T-cell (primary cell): ENCODE data around the gene MRPL28. TPM values are rescaled to one million over a fixed set of nuclear protein-coding genes. Genes with fewer than 3 reads are reported as not detected.

Experiments
- ATAC-seq, 4 experiments: fragments of 200-7000 bp in 3 of 4; fragments of 150-1000 bp in 1 of 4; cut with Tn5 transposase; replicated peaks in 1 of 4; 1 replicate in 3 of 4; 2 replicates in 1 of 4; pipeline ENCODE4 v1.10.0; 2021; ENCODE audit warnings: moderate library complexity in 3 of 4, mild to moderate bottlenecking in 2 of 4, moderate number of reproducible peaks in 1 of 4
- CTCF ChIA-PET, 2 donors: fragments of 300-600 bp; sonication (Branson Sonifier 250); formaldehyde crosslinking; loops; one replicate each; lab custom pipeline; 2022; ENCODE audit warnings: antibody characterized with exemption in 2 of 2; lab: Charles Lee
- POLR2A ChIA-PET, 2 donors: fragments of 300-600 bp; sonication (Branson Sonifier 250); formaldehyde crosslinking; loops; one replicate each; lab custom pipeline; 2022; ENCODE audit warnings: antibody characterized with exemption in 2 of 2; lab: Charles Lee
- DNase-seq, 35 experiments: peaks; one replicate each; pipeline versions ENCODE4 v3.0.0 to v3.0.0-alpha.2; 2013 to 2023
- H3K27ac ChIP-seq: one replicate; pipeline ENCODE4 v1.5.1; 2013; ENCODE audit warnings: low read length
- H3K27me3 ChIP-seq, 2 experiments: replicated peaks in 1 of 2; 1 replicate in 1 of 2; 2 replicates in 1 of 2; pipeline versions ENCODE4 v1.6.1 to v1.7.0; 2013; ENCODE audit warnings: low read length in 1 of 2, mixed read lengths in 1 of 2; ENCODE audit not compliant: control insufficient read depth in 2 of 2, insufficient read depth in 2 of 2; ENCODE audit errors: extremely low read depth in 1 of 2
- H3K36me3 ChIP-seq, 2 donors: 1 replicate in 1 of 2; 2 replicates in 1 of 2; pipeline versions ENCODE4 v1.6.1 to v1.7.0; 2013; ENCODE audit warnings: low read length in 1 of 2; ENCODE audit not compliant: control insufficient read depth in 2 of 2, insufficient read depth in 1 of 2; ENCODE audit errors: extremely low read depth in 1 of 2
- H3K4me1 ChIP-seq, 2 experiments: 1 replicate in 1 of 2; 2 replicates in 1 of 2; pipeline versions ENCODE4 v1.6.1 to v1.7.0; 2013; ENCODE audit warnings: low read length in 2 of 2, mixed read lengths in 1 of 2; ENCODE audit not compliant: insufficient read depth in 2 of 2, control insufficient read depth in 1 of 2; ENCODE audit errors: extremely low read depth in 1 of 2
- H3K4me3 ChIP-seq, 2 donors: 1 replicate in 1 of 2; 2 replicates in 1 of 2; pipeline versions ENCODE4 v1.5.1 to v1.7.0; 2013; ENCODE audit warnings: mild to moderate bottlenecking in 2 of 2, low read length in 1 of 2, moderate library complexity in 1 of 2; ENCODE audit not compliant: control insufficient read depth in 1 of 2; ENCODE audit errors: extremely low read depth in 1 of 2
- H3K9me3 ChIP-seq: 2 replicates; pipeline ENCODE4 v1.7.0; 2013
- H3K27ac Mint-ChIP-seq, 2 donors: one replicate each; pipeline ENCODE4 v1.8.0; 2020 to 2021; ENCODE audit warnings: mild to moderate bottlenecking in 2 of 2, mixed read lengths in 2 of 2
- H3K27me3 Mint-ChIP-seq, 2 donors: one replicate each; pipeline ENCODE4 v1.8.0; 2021 to 2022; ENCODE audit warnings: mixed read lengths in 2 of 2
- H3K36me3 Mint-ChIP-seq: one replicate; pipeline ENCODE4 v1.8.0; 2021; ENCODE audit warnings: mixed read lengths
- H3K4me1 Mint-ChIP-seq, 3 donors: one replicate each; pipeline ENCODE4 v1.8.0; 2020 to 2022; ENCODE audit warnings: mixed read lengths in 3 of 3, mild to moderate bottlenecking in 1 of 3
- H3K4me3 Mint-ChIP-seq, 3 donors: one replicate each; pipeline ENCODE4 v1.8.0; 2020 to 2022; ENCODE audit warnings: mild to moderate bottlenecking in 3 of 3, mixed read lengths in 3 of 3, moderate library complexity in 3 of 3
- H3K9me3 Mint-ChIP-seq, 3 donors: one replicate each; pipeline ENCODE4 v1.8.0; 2020 to 2022; ENCODE audit warnings: mixed read lengths in 3 of 3
- WGBS: methylation state at CpG from one replicate; pipeline ENCODE4 v1.1.5; 2013; ENCODE audit warnings: missing lambda C conversion rate; ENCODE audit not compliant: insufficient coverage; 5-methylcytosine and 5-hydroxymethylcytosine counted together
- total RNA-seq, 35 experiments: library from RNA in 6 of 35; stranded (reverse) in 6 of 35; fragments of 120-200 nt in 1 of 35; gene quantifications; one replicate each; pipeline versions ENCODE4 v1.2.1 to v1.2.4 and lab custom pipeline; 2013 to 2026

MRPL28 gene
- total RNA-seq, 5 donors from 2014 or later (not counting 1 experiment from before 2014, with no cell fraction given): 29.3 to 43.8 (median 34.5) TPM

DNA sequence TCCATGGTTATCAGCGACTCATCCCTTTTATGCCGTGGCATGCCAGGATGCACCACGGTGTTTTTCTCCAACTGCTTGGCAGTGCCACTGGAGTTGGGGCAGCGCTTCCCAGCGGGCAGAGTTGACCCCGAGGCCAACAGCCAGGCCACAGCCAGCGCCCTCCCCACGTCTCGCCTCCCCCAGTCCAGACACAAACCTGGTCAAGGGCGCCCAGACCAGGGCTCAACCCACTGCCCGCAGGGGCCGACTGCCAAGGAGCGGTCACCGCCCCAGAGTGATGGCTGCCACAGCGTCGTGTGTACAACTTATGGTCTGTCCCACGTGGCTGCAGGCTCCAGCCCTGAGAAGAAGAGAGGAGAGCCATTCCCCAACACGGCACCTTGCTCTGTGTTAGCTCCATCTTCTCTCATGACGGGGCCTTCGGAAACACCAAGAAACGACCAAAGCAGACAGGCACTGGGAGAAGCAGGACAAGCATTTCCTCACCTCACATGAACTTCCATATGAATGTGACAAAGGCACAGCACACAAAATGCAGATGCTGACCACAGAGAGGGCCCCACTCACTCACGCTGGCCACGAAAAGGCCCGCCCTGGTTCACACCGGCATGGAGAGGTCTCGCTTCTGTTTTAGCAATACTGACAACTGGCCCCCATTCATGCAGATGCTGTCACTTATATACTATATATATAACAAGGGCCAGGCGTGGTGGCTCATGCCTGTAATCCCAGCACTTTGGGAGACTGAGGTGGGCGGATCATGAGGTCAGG is 44.8 kb downstream of the MRPL28 start:
- WGBS: 70% methylated on average over 19 of the region's 28 CpGs
- peak in 1 of 35 experiments; percentile 24 for DNase-seq
- Mint-ChIP-seq H3K4me3 (peak overlapping the region; percentile 67 to 80 (median 70)), H3K27ac (peak overlapping the region; percentile 80 to 91), H3K27me3 (no peaks in the 10 kb centered on the region), H3K9me3 (no peaks in the 10 kb centered on the region), H3K4me1 (peaks cover 64 to 73% (median 66%) of the 10 kb centered on the region in 3 donors), H3K36me3 (peaks cover 5% of the 10 kb centered on the region)
- Histone ChIP-seq H3K4me3 (peak overlapping the region; percentile 33 to 53), H3K27ac (peak overlapping the region; percentile 84), H3K36me3 (no peaks in the 10 kb centered on the region), H3K9me3 (no peaks in the 10 kb centered on the region), H3K27me3 (no peaks in the 10 kb centered on the region), H3K4me1 (peaks cover 20 to 76% of the 10 kb centered on the region in 2 experiments)
- ATAC-seq: no peak
- ChIA-PET POLR2A (interaction anchor here in 1 of 2 donors (0.7 kb wide), 1 partner anchor 25 kb away, joined by 3 read pairs; no protein-coding TSS in a partner anchor), CTCF (interaction anchor here in 1 of 2 donors (0.6 to 1.2 kb wide), 4 partner anchors 27 to 314 kb away, joined by 4 to 6 read pairs (median 4); no protein-coding TSS in a partner anchor)

GRCh38 chr16:324451-325334 is 45.6 kb downstream of the MRPL28 start:
- Histone ChIP-seq H3K27ac (peak overlapping the region; percentile 84), H3K4me3 (peak overlapping the region; percentile 53 to 60), H3K4me1 (peaks cover 23 to 81% of the 10 kb centered on the region in 2 experiments), H3K27me3 (no peaks in the 10 kb centered on the region), H3K9me3 (no peaks in the 10 kb centered on the region), H3K36me3 (no peaks in the 10 kb centered on the region)
- ChIA-PET CTCF (interaction anchor here in 1 of 2 donors (0.6 to 1.2 kb wide), 5 partner anchors 28 to 315 kb away, joined by 3 to 6 read pairs (median 4); no protein-coding TSS in a partner anchor), POLR2A (interaction anchor here in 1 of 2 donors (0.7 kb wide), 1 partner anchor 26 kb away, joined by 3 read pairs; no protein-coding TSS in a partner anchor)
- Mint-ChIP-seq H3K27me3 (no peaks in the 10 kb centered on the region), H3K27ac (peak overlapping the region; percentile 80 to 91), H3K9me3 (no peaks in the 10 kb centered on the region), H3K4me1 (peaks cover 64 to 75% (median 68%) of the 10 kb centered on the region in 3 donors), H3K4me3 (peak overlapping the region; percentile 67 to 80 (median 70)), H3K36me3 (peaks cover 5% of the 10 kb centered on the region)
- 7% methylated on average over 47 of the region's 55 CpGs for WGBS
- DNase-seq (peak; percentile 46 to 90 (median 84)), ATAC-seq (peak; percentile 84 to 89 (median 84))

GRCh38 chr16:324201-324450 is 46.2 kb downstream of the MRPL28 start:
- Histone ChIP-seq H3K36me3 (peaks cover 0 to under 1% of the 10 kb centered on the region in 2 donors), H3K9me3 (no peaks in the 10 kb centered on the region), H3K27me3 (no peaks in the 10 kb centered on the region), H3K4me3 (peak overlapping the region; percentile 53 to 60), H3K4me1 (peaks cover 27 to 83% of the 10 kb centered on the region in 2 experiments), H3K27ac (peak overlapping the region; percentile 84)
- Mint-ChIP-seq H3K27me3 (no peaks in the 10 kb centered on the region), H3K4me1 (peaks cover 69 to 77% (median 72%) of the 10 kb centered on the region in 3 donors), H3K27ac (peak overlapping the region; percentile 80 to 91), H3K9me3 (no peaks in the 10 kb centered on the region), H3K4me3 (peak overlapping the region; percentile 67 to 80 (median 70)), H3K36me3 (peaks cover 8% of the 10 kb centered on the region)
- ATAC-seq (no peak), DNase-seq (peak in 1 of 35 experiments; percentile 9)
- ChIA-PET POLR2A (no interaction called here), CTCF (no interaction called here)
- 95% methylated on average over 17 of the region's 17 CpGs for WGBS

DNA sequence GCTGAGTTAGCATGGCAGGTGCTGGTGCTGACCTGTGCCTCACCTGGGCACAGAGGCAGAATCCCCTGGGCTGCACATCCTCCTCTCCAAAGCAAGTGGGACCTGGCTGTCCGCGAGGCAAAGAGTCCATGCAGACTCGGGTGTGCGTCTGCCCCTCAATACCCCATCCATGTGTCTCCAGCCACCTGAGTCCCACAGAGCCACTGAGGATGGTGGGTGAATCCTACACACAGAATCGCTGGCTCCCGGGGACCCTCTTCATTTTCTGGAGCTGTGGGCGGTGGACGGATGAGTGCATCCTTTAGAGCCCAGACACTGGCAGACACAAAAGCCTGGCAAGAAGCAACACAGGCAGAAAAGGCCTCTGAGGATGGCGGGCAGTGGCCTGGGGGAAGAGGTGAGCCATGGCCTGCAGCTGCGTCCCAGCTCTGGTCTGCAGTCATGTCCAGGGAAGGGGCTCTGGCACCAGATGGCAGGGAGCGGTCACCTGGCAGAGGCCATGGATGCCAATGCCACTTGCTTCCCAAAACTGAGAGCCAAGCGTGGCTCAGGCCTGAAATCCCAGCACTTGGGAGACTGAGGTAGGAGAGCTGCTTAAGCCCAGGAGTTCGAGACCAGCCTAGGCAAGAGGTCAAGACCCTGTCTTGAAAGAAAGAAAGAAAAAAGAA is 47.7 kb downstream of the MRPL28 start:
- Mint-ChIP-seq H3K4me1 (peaks cover 76 to 83% (median 80%) of the 10 kb centered on the region in 3 donors), H3K27me3 (no peaks in the 10 kb centered on the region), H3K4me3 (peak overlapping the region in 1 of 3 donors; percentile 80), H3K36me3 (peaks cover 12% of the 10 kb centered on the region), H3K9me3 (no peaks in the 10 kb centered on the region), H3K27ac (peak overlapping the region; percentile 59 to 76)
- H3K27ac ChIP-seq: no peak overlapping the region
- POLR2A ChIA-PET: no interaction called here
- H3K9me3 ChIP-seq: no peaks in the 10 kb centered on the region
- DNase-seq: no peak
- H3K27me3 ChIP-seq: no peaks in the 10 kb centered on the region
- ATAC-seq: no peak
- H3K4me3 ChIP-seq: no peak overlapping the region
- CTCF ChIA-PET: no interaction called here
- peaks cover 29 to 81% of the 10 kb centered on the region in 2 experiments for H3K4me1 ChIP-seq
- peaks cover 0 to 14% of the 10 kb centered on the region in 2 donors for H3K36me3 ChIP-seq
- 98% methylated on average over 13 of the region's 13 CpGs for WGBS

DNA sequence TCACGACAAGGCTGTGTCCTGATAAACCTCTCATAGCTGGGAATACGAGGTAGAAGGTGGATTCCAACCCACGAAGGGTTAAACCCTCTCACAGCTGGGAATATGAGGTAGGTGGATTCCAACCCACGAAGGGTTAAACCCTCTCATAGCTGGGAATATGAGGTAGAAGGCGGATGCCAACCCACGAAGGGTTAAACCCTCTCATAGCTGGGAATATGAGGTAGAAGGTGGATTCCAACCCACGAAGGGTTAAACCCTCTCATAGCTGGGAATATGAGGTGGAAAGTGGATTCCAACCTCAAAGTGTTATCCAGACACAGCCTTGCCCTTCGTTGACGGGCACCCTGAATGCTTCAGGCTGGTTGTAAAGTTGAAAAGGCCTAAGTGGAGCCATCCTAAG is 48.8 kb downstream of the MRPL28 start:
- H3K4me3 ChIP-seq: no peak overlapping the region
- Mint-ChIP-seq H3K9me3 (no peaks in the 10 kb centered on the region), H3K27ac (peak overlapping the region in 1 of 2 donors; percentile 56), H3K27me3 (no peaks in the 10 kb centered on the region), H3K36me3 (peaks cover 12% of the 10 kb centered on the region), H3K4me1 (peaks cover 72 to 82% (median 75%) of the 10 kb centered on the region in 3 donors), H3K4me3 (peak overlapping the region in 1 of 3 donors; percentile 32)
- peak overlapping the region; percentile 1 for H3K27ac ChIP-seq
- H3K27me3 ChIP-seq: no peaks in the 10 kb centered on the region
- 100% methylated on average over 2 of the region's 9 CpGs for WGBS
- no peaks in the 10 kb centered on the region for H3K9me3 ChIP-seq
- ChIA-PET CTCF (no interaction called here), POLR2A (no interaction called here)
- ATAC-seq (no peak), DNase-seq (peak in 1 of 35 experiments; percentile 27)
- peaks cover 0 to 23% of the 10 kb centered on the region in 2 donors for H3K36me3 ChIP-seq
- peaks cover 27 to 80% of the 10 kb centered on the region in 2 experiments for H3K4me1 ChIP-seq
